ENCODE data around the gene EXOC7. TPM values are rescaled to one million over a fixed set of nuclear protein-coding genes. Genes with fewer than 3 reads are reported as not detected.

Gene EXOC7
- total RNA-seq, 1 experiment from 2014 or later = 160 TPM

DNA sequence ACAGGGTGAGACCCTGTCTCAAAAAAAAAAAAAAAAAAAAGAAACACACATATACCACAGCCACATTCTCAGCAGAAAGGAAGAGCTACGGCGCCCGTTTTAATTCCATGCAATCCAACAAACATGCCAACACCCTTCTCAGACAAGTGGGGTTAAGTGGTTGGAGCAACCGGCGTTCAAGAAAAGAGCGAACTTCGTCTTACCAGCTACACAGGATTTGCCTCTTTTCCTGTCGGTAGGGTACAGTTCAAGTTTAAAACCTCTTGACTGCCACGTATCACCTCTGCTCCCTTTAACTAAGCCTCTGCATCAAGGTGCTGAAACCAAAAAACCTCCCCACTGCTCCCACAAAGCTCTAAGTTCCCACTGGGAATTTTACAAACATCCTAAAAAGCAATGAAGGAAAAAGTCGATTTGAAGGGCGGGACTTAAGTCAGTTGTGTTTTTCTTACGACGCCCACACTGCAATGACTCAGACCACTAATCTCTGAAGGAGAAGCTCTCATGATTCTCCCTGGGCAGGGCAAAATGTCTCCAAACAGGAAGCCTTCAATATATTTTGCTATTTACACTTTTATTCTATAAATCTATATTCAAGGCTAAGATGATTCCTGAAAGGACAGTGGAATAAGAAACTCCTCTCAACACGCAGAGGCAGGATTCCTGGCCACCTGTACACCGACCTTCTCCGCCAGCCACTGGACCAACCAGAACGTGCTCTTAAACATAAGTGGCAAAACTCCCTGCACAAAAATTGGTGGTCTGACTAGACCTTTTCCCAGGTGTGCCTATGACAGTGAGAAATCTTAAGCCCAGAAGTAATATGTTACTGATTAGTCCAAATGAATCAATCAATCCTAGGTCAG is 50.1 kb downstream of the EXOC7 start:
- H2BK15ac ChIP-seq (ENCODE audit: low read depth, low read length) = no peak overlapping the region
- H3K23ac ChIP-seq (ENCODE audit: insufficient read length, low read depth, low read length) = no peak overlapping the region
- H3K9me3 ChIP-seq (ENCODE audit: control insufficient read depth, low read depth, low read length) = no peaks in the 10 kb centered on the region
- Mint-ChIP-seq H3K4me3 (no peak overlapping the region), H3K4me1 (peaks cover 7 to 15% of the 10 kb centered on the region in 2 experiments), H3K36me3 (ENCODE audit: insufficient read depth in 1 of 3, low read depth in 3 of 3) (peaks cover 33 to 76% (median 71%) of the 10 kb centered on the region in 3 experiments; a peak in 6 of 7 replicates), H3K27me3 (ENCODE audit: low read depth) (no peaks in the 10 kb centered on the region), H3K27ac (peak overlapping the region in 2 of 3 experiments; percentile 31 to 54; a peak in 2 of 7 replicates), H3K9me3 (no peaks in the 10 kb centered on the region)
- H2BK20ac ChIP-seq (ENCODE audit: low read depth, low read length, poor library complexity, severe bottlenecking) = no peak overlapping the region
- H3K79me2 ChIP-seq (ENCODE audit: insufficient read depth, low read length) = no peaks in the 10 kb centered on the region
- H4K20me1 ChIP-seq (ENCODE audit: control insufficient read depth, insufficient read depth, insufficient read length) = no peaks in the 10 kb centered on the region
- no peak overlapping the region for H3K18ac ChIP-seq (ENCODE audit: insufficient read length, low read depth, low read length)
- no peak overlapping the region for H3K56ac ChIP-seq (ENCODE audit: insufficient read length, low read depth, low read length)
- TF ChIP-seq, protein P1, sequence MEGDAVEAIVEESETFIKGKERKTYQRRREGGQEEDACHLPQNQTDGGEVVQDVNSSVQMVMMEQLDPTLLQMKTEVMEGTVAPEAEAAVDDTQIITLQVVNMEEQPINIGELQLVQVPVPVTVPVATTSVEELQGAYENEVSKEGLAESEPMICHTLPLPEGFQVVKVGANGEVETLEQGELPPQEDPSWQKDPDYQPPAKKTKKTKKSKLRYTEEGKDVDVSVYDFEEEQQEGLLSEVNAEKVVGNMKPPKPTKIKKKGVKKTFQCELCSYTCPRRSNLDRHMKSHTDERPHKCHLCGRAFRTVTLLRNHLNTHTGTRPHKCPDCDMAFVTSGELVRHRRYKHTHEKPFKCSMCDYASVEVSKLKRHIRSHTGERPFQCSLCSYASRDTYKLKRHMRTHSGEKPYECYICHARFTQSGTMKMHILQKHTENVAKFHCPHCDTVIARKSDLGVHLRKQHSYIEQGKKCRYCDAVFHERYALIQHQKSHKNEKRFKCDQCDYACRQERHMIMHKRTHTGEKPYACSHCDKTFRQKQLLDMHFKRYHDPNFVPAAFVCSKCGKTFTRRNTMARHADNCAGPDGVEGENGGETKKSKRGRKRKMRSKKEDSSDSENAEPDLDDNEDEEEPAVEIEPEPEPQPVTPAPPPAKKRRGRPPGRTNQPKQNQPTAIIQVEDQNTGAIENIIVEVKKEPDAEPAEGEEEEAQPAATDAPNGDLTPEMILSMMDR (conservative IDR thresholded peaks at IDR 0.05) = no peak
- H3K4me2 ChIP-seq (ENCODE audit: insufficient read depth, insufficient read length, low read length) = no peak overlapping the region
- H2BK120ac ChIP-seq (ENCODE audit: low read depth, low read length, poor library complexity, severe bottlenecking) = no peak overlapping the region
- H3K14ac ChIP-seq (ENCODE audit: insufficient read depth, low read length) = no peak overlapping the region
- no peak overlapping the region for H3K9ac ChIP-seq (ENCODE audit: extremely low read depth, insufficient read length, low read length)
- no peak overlapping the region for H3K27ac ChIP-seq (ENCODE audit: insufficient read length, low read depth, low read length)
- no peak overlapping the region for H3T11ph ChIP-seq (ENCODE audit: low read length)
- H2BK5ac ChIP-seq (ENCODE audit: insufficient read length, low read length) = no peak overlapping the region
- no peak overlapping the region for H4K91ac ChIP-seq (ENCODE audit: insufficient read length, low read depth, low read length)
- H2BK12ac ChIP-seq (ENCODE audit: insufficient read length, low read depth, low read length) = no peak overlapping the region
- H3K23me2 ChIP-seq (ENCODE audit: insufficient read length, low read depth, low read length, poor library complexity, severe bottlenecking) = no peaks in the 10 kb centered on the region
- DNase-seq = no peak
- no peak overlapping the region for H2AK5ac ChIP-seq (ENCODE audit: insufficient read length, low read length)
- H3K27me3 ChIP-seq (ENCODE audit: insufficient read depth, low read length) = no peaks in the 10 kb centered on the region
- no CpG with 5 or more reads among the region's 17 CpGs for WGBS (ENCODE audit: extremely low coverage, insufficient read length, low lambda C conversion rate)
- no peaks in the 10 kb centered on the region for H3K4me1 ChIP-seq (ENCODE audit: insufficient read depth, low read length)
- H4K5ac ChIP-seq (ENCODE audit: insufficient read length, low read depth, low read length) = no peak overlapping the region
- H3K79me1 ChIP-seq (ENCODE audit: insufficient read depth, low read depth, low read length, poor library complexity, severe bottlenecking) = no peaks in the 10 kb centered on the region
- H3K4ac ChIP-seq (ENCODE audit: low read depth, low read length) = no peak overlapping the region
- H2AFZ ChIP-seq (ENCODE audit: low read length) = no peak overlapping the region
- no peak overlapping the region for H4K8ac ChIP-seq (replicated peaks; ENCODE audit: insufficient read length, low read depth, low read length)
